Endothelial cell of umbilical vein (primary cell): Measurements from ENCODE around the gene SLC44A3. TPM values are rescaled to one million over a fixed set of nuclear protein-coding genes. Genes with fewer than 3 reads are reported as not detected.

Experiments used
- BruUV-seq: library from RNA; stranded (reverse); fragments of 400-500 nt; replicated peaks from 2 replicates; lab custom pipeline; 2021; lab: Mats Ljungman, UMichigan
- CTCF ChIA-PET: fragments of 300-600, 350-600 bp; sonication (Branson Sonifier 250); formaldehyde crosslinking; loops from one replicate; lab custom pipeline; 2021; ENCODE audit warnings: antibody characterized with exemption, inconsistent platforms; lab: Charles Lee
- POLR2A ChIA-PET: fragments of 300-600, 350-600 bp; sonication (Branson Sonifier 250); formaldehyde crosslinking; loops from one replicate; lab custom pipeline; 2021; ENCODE audit warnings: antibody characterized with exemption, inconsistent platforms; lab: Charles Lee
- DNase-seq: peaks from one replicate; pipeline ENCODE4 v3.0.0-alpha.2; 2011; ENCODE audit warnings: low read depth, low spot score
- FAIRE-seq: peaks from 2 replicates; lab custom pipeline; 2011; peaks lifted over from hg19 to GRCh38; lab: Jason Lieb, UNC
- H2AFZ ChIP-seq: 2 replicates; pipeline ENCODE4 v1.6.0; 2012; ENCODE audit warnings: low read depth, low read length, control low read depth, inconsistent platforms
- H3K27ac ChIP-seq: 2 replicates; pipeline ENCODE4 v1.5.1; 2011; ENCODE audit warnings: low read depth, mild to moderate bottlenecking, control low read depth, low read length, moderate library complexity; ENCODE audit not compliant: insufficient read depth
- H3K27me3 ChIP-seq, 2 experiments: 2 replicates each; pipeline versions ENCODE4 v1.6.0 to v1.6.1; 2011; ENCODE audit warnings: low read length in 2 of 2, mixed read lengths in 1 of 2; ENCODE audit not compliant: control insufficient read depth in 2 of 2, insufficient read depth in 2 of 2
- H3K36me3 ChIP-seq, 2 experiments: 2 replicates in 1 of 2; 3 replicates in 1 of 2; pipeline ENCODE4 v1.5.1; 2011; ENCODE audit warnings: low read length in 2 of 2, mild to moderate bottlenecking in 1 of 2, moderate library complexity in 1 of 2; ENCODE audit not compliant: control insufficient read depth in 2 of 2, insufficient read depth in 2 of 2; ENCODE audit errors: extremely low read depth in 1 of 2
- H3K4me1 ChIP-seq: 3 replicates; pipeline ENCODE4 v1.5.1; 2011; ENCODE audit warnings: mild to moderate bottlenecking, low read length; ENCODE audit not compliant: control insufficient read depth, insufficient read depth; ENCODE audit errors: extremely low read depth
- H3K4me2 ChIP-seq: 2 replicates; pipeline ENCODE4 v1.6.1; 2011; ENCODE audit warnings: low read length, control low read depth, mixed read lengths; ENCODE audit not compliant: insufficient read depth
- H3K4me3 ChIP-seq, 3 experiments: fragments of 200-600 bp in 1 of 3; sonication (generic), shearing (Covaris generic) in 1 of 3; replicated peaks in 1 of 3; 2 replicates each; pipeline ENCODE4 v1.5.1; 2011 to 2016; ENCODE audit warnings: control low read depth in 3 of 3, low read length in 3 of 3, mild to moderate bottlenecking in 2 of 3, inconsistent platforms in 1 of 3, low read depth in 1 of 3, moderate library complexity in 1 of 3; ENCODE audit not compliant: insufficient read depth in 1 of 3
- H3K79me2 ChIP-seq: 2 replicates; pipeline ENCODE4 v1.6.0; 2012; ENCODE audit warnings: low read length, inconsistent platforms; ENCODE audit not compliant: control insufficient read depth, insufficient read depth
- H3K9ac ChIP-seq: replicated peaks from 2 replicates; pipeline ENCODE3; 2011; ENCODE audit warnings: low read length, control low read depth; ENCODE audit not compliant: insufficient read depth; ENCODE audit errors: extremely low read depth
- H3K9me1 ChIP-seq: replicated peaks from 3 replicates; pipeline ENCODE4 v1.6.0; 2011; ENCODE audit warnings: mild to moderate bottlenecking, low read length; ENCODE audit not compliant: control insufficient read depth, insufficient read depth; ENCODE audit errors: extremely low read depth
- H3K9me3 ChIP-seq: replicated peaks from 2 replicates; pipeline ENCODE4 v1.5.1; 2012; ENCODE audit warnings: low read length, inconsistent platforms; ENCODE audit not compliant: control insufficient read depth, insufficient read depth
- H4K20me1 ChIP-seq: replicated peaks from 2 replicates; pipeline ENCODE3; 2011; ENCODE audit warnings: mild to moderate bottlenecking, low read length; ENCODE audit not compliant: control insufficient read depth, insufficient read depth; ENCODE audit errors: extremely low read depth
- CTCF ChIP-seq, 2 donors: IDR thresholded peaks; 1 replicate in 1 of 2; 2 replicates in 1 of 2; pipeline ENCODE4 v1.5.1; 2011; ENCODE audit warnings: low read length in 2 of 2, mild to moderate bottlenecking in 2 of 2, moderate library complexity in 2 of 2, control low read depth in 1 of 2, inconsistent platforms in 1 of 2, low read depth in 1 of 2; ENCODE audit not compliant: insufficient read depth in 1 of 2; ENCODE audit errors: extremely low read depth in 1 of 2
- EZH2 ChIP-seq: IDR thresholded peaks from 2 replicates; pipeline ENCODE4 v1.6.1; 2012; ENCODE audit warnings: borderline replicate concordance, low read depth, mild to moderate bottlenecking, moderate library complexity, low read length, inconsistent platforms; ENCODE audit not compliant: severe bottlenecking
- FOS ChIP-seq: IDR thresholded peaks from 2 replicates; pipeline ENCODE4 v1.6.1; 2011; ENCODE audit warnings: mild to moderate bottlenecking, low read length, moderate library complexity, borderline replicate concordance; ENCODE audit not compliant: insufficient read depth
- GATA2 ChIP-seq: IDR thresholded peaks from 2 replicates; pipeline ENCODE4 v1.7.0; 2011; ENCODE audit warnings: low read depth, mild to moderate bottlenecking, moderate library complexity, mixed read lengths, low read length; ENCODE audit not compliant: insufficient read length, insufficient read depth
- JUN ChIP-seq: IDR thresholded peaks from 2 replicates; pipeline ENCODE4 v1.6.1; 2011; ENCODE audit warnings: borderline replicate concordance, low read depth; ENCODE audit not compliant: insufficient read length, insufficient read depth
- MAX ChIP-seq: IDR thresholded peaks from 2 replicates; pipeline ENCODE4 v1.6.1; 2011; ENCODE audit not compliant: insufficient read depth, insufficient read length
- MYC ChIP-seq: IDR thresholded peaks from one replicate; pipeline ENCODE4 v1.6.1; 2011; ENCODE audit warnings: mild to moderate bottlenecking, low read depth, low read length
- POLR2A ChIP-seq: IDR thresholded peaks from 2 replicates; pipeline ENCODE4 v1.6.1; 2012; ENCODE audit warnings: low read depth, mild to moderate bottlenecking, control low read depth, low read length
- POLR2AphosphoS5 ChIP-seq: IDR thresholded peaks from 2 replicates; pipeline ENCODE4 v1.6.1; 2012; ENCODE audit warnings: low read depth, mild to moderate bottlenecking, control low read depth, low read length, moderate library complexity; ENCODE audit not compliant: insufficient read depth
- dilution Hi-C: fragments of 300-500 bp; cut with MboI; formaldehyde crosslinking; loops from one replicate; pipeline ENCODE4 v1.15.0; 2019; ENCODE audit warnings: low sequenced_read_pairs; ENCODE audit not compliant: extremely low pct_ligation_motif_present
- intact Hi-C: fragments of 100-400 bp; cut with micrococcal nuclease; formaldehyde crosslinking; loops from one replicate; pipeline ENCODE4 v1.10.0; 2022
- polyA plus RNA-seq, 4 experiments: library from polyadenylated mRNA; depleted of rRNA in 3 of 4; stranded (reverse) in 3 of 4; unstranded in 1 of 4; fragments of >200 nt; gene quantifications; 2 replicates each; pipeline versions ENCODE4 v1.2.1 to v1.2.3, GENCODE V29; 2011 to 2012; ENCODE audit warnings: missing spikeins in 1 of 4
- total RNA-seq: library from RNA; stranded (reverse); gene quantifications from 2 replicates; pipeline ENCODE4 v1.2.3, GENCODE V29; 2021

SLC44A3 gene
- total and polyA plus RNA-seq, 2 donors (not counting 3 experiments of a cell fraction or from before 2014, with no cell fraction given) = 0.29 to 0.42 TPM

- Histone ChIP-seq H3K9me3 (no peaks in the 10 kb centered on the region), H3K27me3 (no peaks in the 10 kb centered on the region), H3K9ac (no peak overlapping the region), H4K20me1 (no peaks in the 10 kb centered on the region), H3K4me3 (no peak overlapping the region), H3K36me3 (no peaks in the 10 kb centered on the region), H3K79me2 (no peaks in the 10 kb centered on the region), H3K27ac (no peak overlapping the region), H2AFZ (no peak overlapping the region), H3K4me1 (peaks cover 3% of the 10 kb centered on the region), H3K9me1 (no peaks in the 10 kb centered on the region), H3K4me2 (no peak overlapping the region)
- ChIA-PET CTCF (interaction anchor here (1.6 to 6.9 kb wide), 4 partner anchors 14 to 157 kb away, joined by 4 to 38 read pairs (median 19); no protein-coding TSS in a partner anchor), POLR2A (no interaction called here)
- FAIRE-seq (no peak), DNase-seq (no peak)
- intact Hi-C loops (loop anchor here (2.0 kb wide), 1 partner anchor 32 kb away; no protein-coding TSS in a partner anchor), dilution Hi-C loops (no loop called here)
- TF ChIP-seq POLR2A (no peak), MYC (no peak), EZH2 (no peak), CTCF (IDR thresholded peaks at IDR 0.05; ENCODE audit: extremely low read depth in 1 of 2, insufficient read depth in 1 of 2, low read depth in 1 of 2, low read length in 2 of 2) (no peak), MAX (no peak), POLR2AphosphoS5 (no peak), GATA2 (no peak), JUN (no peak), FOS (no peak)
- BruUV-seq = no TSS peak
Observed at GRCh38 chr1:94886361-94886760, 66.2 kb downstream of the SLC44A3 start.
